ENCODE data around the gene ITPA. TPM values are rescaled to one million over a fixed set of nuclear protein-coding genes. Genes with fewer than 3 reads are reported as not detected.
"Not testable (repeated sequence)": the region's sequence is repeated elsewhere in the genome, so short reads cannot be mapped to it uniquely, and the experiment has no call there.

The ITPA gene
- total RNA-seq, 1 experiment from 2014 or later: 77.3 TPM

- TF ChIP-seq, protein P1, sequence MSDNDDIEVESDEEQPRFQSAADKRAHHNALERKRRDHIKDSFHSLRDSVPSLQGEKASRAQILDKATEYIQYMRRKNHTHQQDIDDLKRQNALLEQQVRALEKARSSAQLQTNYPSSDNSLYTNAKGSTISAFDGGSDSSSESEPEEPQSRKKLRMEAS (IDR thresholded peaks at IDR 0.05): no peak
- TF ChIP-seq ZNF274 (IDR thresholded peaks at IDR 0.05; ENCODE audit: low read depth, low read length): no peak
- TF ChIP-seq POLR2A (IDR thresholded peaks at IDR 0.05; ENCODE audit: borderline replicate concordance, extremely low read depth, insufficient read depth, insufficient read length): no peak
- TF ChIP-seq ELF1 (IDR thresholded peaks at IDR 0.05; ENCODE audit: borderline replicate concordance, low read depth): no peak
- no peak for TF ChIP-seq TCF7L2 (IDR thresholded peaks at IDR 0.05; ENCODE audit: borderline replicate concordance, extremely low read depth, insufficient read depth, insufficient read length)
- TF ChIP-seq CEBPB (IDR thresholded peaks at IDR 0.05; ENCODE audit: low read depth): no peak
- TF ChIP-seq POLR2AphosphoS5 (IDR thresholded peaks at IDR 0.05; ENCODE audit: low read depth, low read length): no peak
- no peak for TF ChIP-seq YY1 (IDR thresholded peaks at IDR 0.05; ENCODE audit: extremely low read depth, insufficient replicate concordance, low read depth, low read length)
- TF ChIP-seq EGR1 (IDR thresholded peaks at IDR 0.05; ENCODE audit: low read depth): no peak
- no peak for TF ChIP-seq ATF3 (IDR thresholded peaks at IDR 0.05)
- TF ChIP-seq SP1 (IDR thresholded peaks at IDR 0.05; ENCODE audit: low read depth): no peak
- no peak for TF ChIP-seq JUND (IDR thresholded peaks at IDR 0.05)
- TF ChIP-seq RAD21 (IDR thresholded peaks at IDR 0.05; ENCODE audit: low read depth): no peak
- TF ChIP-seq, protein P2, sequence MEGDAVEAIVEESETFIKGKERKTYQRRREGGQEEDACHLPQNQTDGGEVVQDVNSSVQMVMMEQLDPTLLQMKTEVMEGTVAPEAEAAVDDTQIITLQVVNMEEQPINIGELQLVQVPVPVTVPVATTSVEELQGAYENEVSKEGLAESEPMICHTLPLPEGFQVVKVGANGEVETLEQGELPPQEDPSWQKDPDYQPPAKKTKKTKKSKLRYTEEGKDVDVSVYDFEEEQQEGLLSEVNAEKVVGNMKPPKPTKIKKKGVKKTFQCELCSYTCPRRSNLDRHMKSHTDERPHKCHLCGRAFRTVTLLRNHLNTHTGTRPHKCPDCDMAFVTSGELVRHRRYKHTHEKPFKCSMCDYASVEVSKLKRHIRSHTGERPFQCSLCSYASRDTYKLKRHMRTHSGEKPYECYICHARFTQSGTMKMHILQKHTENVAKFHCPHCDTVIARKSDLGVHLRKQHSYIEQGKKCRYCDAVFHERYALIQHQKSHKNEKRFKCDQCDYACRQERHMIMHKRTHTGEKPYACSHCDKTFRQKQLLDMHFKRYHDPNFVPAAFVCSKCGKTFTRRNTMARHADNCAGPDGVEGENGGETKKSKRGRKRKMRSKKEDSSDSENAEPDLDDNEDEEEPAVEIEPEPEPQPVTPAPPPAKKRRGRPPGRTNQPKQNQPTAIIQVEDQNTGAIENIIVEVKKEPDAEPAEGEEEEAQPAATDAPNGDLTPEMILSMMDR (IDR thresholded peaks at IDR 0.05 in 2 of 3, conservative IDR thresholded peaks at IDR 0.05 in 1 of 3; ENCODE audit: borderline replicate concordance in 1 of 3, insufficient read depth in 1 of 3, low read depth in 2 of 3, low read length in 2 of 3): no peak
- CTCF ChIA-PET: no interaction called here
- H3K4me2 ChIP-seq (ENCODE audit: low read length): no peak overlapping the region
- no peaks in the 10 kb centered on the region for H3K79me2 ChIP-seq (ENCODE audit: insufficient read depth, low read length)
- H3K9me3 ChIP-seq (ENCODE audit: control insufficient read depth in 1 of 2, insufficient read depth in 1 of 2, low read depth in 1 of 2, low read length in 2 of 2): no peaks in the 10 kb centered on the region
- no peak overlapping the region for H2AFZ ChIP-seq (ENCODE audit: low read depth, low read length, poor library complexity, severe bottlenecking)
- H4K20me1 ChIP-seq (ENCODE audit: insufficient read depth): no peaks in the 10 kb centered on the region
- ATAC-seq (no peak), DNase-seq (ENCODE audit: low read depth, low spot score) (no peak)
- intact Hi-C loops (cut with micrococcal nuclease): no loop called here
- BruUV-seq (replicated peaks): no TSS peak
- H3K27ac ChIP-seq (ENCODE audit: low read depth, low read length): no peak overlapping the region
- no peaks in the 10 kb centered on the region for H3K9me2 ChIP-seq (ENCODE audit: insufficient read depth)
- POLR2A ChIA-PET: no interaction called here
- no peaks in the 10 kb centered on the region for H3K27me3 ChIP-seq (ENCODE audit: insufficient read depth, low read length)
- RAD21 ChIA-PET (ENCODE audit: low non-redundant PET in 1 of 2, low total read pairs in 2 of 2, uncharacterized antibody in 2 of 2, unreplicated experiment in 2 of 2): no interaction called here
- no peaks in the 10 kb centered on the region for H3K4me1 ChIP-seq (ENCODE audit: control insufficient read depth in 1 of 2, insufficient read depth in 2 of 2, low read length in 2 of 2)
- no peak overlapping the region for H3K9ac ChIP-seq (ENCODE audit: low read length)
- no peaks in the 10 kb centered on the region for H3K36me3 ChIP-seq (ENCODE audit: control insufficient read depth in 1 of 2, insufficient read depth in 2 of 2, low read length in 2 of 2)
- no peak overlapping the region for H3K4me3 ChIP-seq (replicated peaks in 1 of 2; ENCODE audit: low read depth in 1 of 2, low read length in 2 of 2)
Observed at GRCh38 chr20:3181270-3181669, 28.0 kb upstream of the ITPA start.

DNA sequence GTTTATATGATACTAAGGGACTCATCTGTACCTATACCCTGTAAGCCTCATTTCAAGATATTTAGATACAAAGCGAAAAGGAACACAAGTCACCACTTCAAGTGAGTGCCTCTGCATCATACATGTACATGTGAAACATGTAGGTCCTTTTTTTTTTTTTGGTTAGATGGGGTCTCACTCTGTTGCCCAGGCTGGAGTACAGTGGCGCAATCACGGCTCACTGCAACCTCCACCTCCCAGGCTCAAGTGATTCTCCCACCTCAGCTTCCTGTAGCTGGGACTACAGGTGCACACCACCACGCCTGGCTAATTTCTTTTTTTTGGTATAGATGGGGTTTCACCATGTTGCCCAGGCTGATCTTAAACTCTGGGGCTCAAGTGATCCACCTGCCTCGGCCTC is 26.9 kb upstream of the ITPA start:
- POLR2A ChIA-PET; H3K4me3 ChIP-seq (replicated peaks in 1 of 2; ENCODE audit: low read depth in 1 of 2, low read length in 2 of 2); H4K20me1 ChIP-seq (ENCODE audit: insufficient read depth); H3K27ac ChIP-seq (ENCODE audit: low read depth, low read length); H3K9ac ChIP-seq (ENCODE audit: low read length); DNase-seq (ENCODE audit: low read depth, low spot score); H3K4me2 ChIP-seq (ENCODE audit: low read length); CTCF ChIA-PET; H3K27me3 ChIP-seq (ENCODE audit: insufficient read depth, low read length); H3K9me3 ChIP-seq (ENCODE audit: control insufficient read depth in 1 of 2, insufficient read depth in 1 of 2, low read depth in 1 of 2, low read length in 2 of 2); H3K9me2 ChIP-seq (ENCODE audit: insufficient read depth); H3K4me1 ChIP-seq (ENCODE audit: control insufficient read depth in 1 of 2, insufficient read depth in 2 of 2, low read length in 2 of 2); BruUV-seq (replicated peaks); H3K36me3 ChIP-seq (ENCODE audit: control insufficient read depth in 1 of 2, insufficient read depth in 2 of 2, low read length in 2 of 2); RAD21 ChIA-PET (ENCODE audit: low non-redundant PET in 1 of 2, low total read pairs in 2 of 2, uncharacterized antibody in 2 of 2, unreplicated experiment in 2 of 2); ATAC-seq; H3K79me2 ChIP-seq (ENCODE audit: insufficient read depth, low read length); H2AFZ ChIP-seq (ENCODE audit: low read depth, low read length, poor library complexity, severe bottlenecking); intact Hi-C loops (cut with micrococcal nuclease): not testable (repeated sequence)

All from HCT116 (cell line).